HL-60 (cell line): ENCODE results near the gene ZNF155.

ENCODE experiments used
- POLR2AphosphoS5 ChIP-seq: IDR thresholded peaks from 2 replicates; pipeline ENCODE4 v1.6.1; 2012; ENCODE audit warnings: low read depth
- SPI1 ChIP-seq: IDR thresholded peaks from 2 replicates; pipeline ENCODE4 v1.6.1; 2012; ENCODE audit warnings: low read depth, mild to moderate bottlenecking, borderline replicate concordance
- TF ChIP-seq, protein P1 (sequence below): IDR thresholded peaks from one replicate; pipeline ENCODE4 v1.5.1; 2011; ENCODE audit warnings: low read length, control low read depth, inconsistent platforms; ENCODE audit not compliant: insufficient read depth
- TF ChIP-seq, protein P2 (sequence below): IDR thresholded peaks from 2 replicates; pipeline ENCODE4 v1.6.1; 2012; ENCODE audit warnings: low read depth; ENCODE audit not compliant: insufficient replicate concordance

DNA sequence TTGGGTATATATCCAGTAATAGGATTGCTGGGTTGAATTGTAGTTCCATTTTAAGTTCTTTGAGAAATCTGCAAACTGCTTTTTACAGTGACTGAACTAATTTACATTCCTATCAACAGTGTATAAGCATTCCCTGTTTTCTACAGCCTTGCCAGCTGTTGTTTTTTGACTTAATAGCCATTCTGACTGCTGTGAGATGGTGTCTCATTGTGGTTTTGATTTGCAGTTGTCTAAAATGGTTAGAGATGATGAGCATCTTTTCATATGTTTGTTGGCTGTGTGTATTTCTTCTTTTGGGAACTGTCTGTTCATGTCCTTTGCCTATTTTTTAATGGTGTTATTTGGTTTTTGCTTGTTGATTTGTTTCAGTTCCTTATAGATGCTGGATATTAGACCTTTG, 37.2 kb downstream of the ZNF155 start:
- TF ChIP-seq, protein P1, sequence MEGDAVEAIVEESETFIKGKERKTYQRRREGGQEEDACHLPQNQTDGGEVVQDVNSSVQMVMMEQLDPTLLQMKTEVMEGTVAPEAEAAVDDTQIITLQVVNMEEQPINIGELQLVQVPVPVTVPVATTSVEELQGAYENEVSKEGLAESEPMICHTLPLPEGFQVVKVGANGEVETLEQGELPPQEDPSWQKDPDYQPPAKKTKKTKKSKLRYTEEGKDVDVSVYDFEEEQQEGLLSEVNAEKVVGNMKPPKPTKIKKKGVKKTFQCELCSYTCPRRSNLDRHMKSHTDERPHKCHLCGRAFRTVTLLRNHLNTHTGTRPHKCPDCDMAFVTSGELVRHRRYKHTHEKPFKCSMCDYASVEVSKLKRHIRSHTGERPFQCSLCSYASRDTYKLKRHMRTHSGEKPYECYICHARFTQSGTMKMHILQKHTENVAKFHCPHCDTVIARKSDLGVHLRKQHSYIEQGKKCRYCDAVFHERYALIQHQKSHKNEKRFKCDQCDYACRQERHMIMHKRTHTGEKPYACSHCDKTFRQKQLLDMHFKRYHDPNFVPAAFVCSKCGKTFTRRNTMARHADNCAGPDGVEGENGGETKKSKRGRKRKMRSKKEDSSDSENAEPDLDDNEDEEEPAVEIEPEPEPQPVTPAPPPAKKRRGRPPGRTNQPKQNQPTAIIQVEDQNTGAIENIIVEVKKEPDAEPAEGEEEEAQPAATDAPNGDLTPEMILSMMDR: no peak
- TF ChIP-seq POLR2AphosphoS5 (no peak), SPI1 (no peak)
- TF ChIP-seq, protein P2, sequence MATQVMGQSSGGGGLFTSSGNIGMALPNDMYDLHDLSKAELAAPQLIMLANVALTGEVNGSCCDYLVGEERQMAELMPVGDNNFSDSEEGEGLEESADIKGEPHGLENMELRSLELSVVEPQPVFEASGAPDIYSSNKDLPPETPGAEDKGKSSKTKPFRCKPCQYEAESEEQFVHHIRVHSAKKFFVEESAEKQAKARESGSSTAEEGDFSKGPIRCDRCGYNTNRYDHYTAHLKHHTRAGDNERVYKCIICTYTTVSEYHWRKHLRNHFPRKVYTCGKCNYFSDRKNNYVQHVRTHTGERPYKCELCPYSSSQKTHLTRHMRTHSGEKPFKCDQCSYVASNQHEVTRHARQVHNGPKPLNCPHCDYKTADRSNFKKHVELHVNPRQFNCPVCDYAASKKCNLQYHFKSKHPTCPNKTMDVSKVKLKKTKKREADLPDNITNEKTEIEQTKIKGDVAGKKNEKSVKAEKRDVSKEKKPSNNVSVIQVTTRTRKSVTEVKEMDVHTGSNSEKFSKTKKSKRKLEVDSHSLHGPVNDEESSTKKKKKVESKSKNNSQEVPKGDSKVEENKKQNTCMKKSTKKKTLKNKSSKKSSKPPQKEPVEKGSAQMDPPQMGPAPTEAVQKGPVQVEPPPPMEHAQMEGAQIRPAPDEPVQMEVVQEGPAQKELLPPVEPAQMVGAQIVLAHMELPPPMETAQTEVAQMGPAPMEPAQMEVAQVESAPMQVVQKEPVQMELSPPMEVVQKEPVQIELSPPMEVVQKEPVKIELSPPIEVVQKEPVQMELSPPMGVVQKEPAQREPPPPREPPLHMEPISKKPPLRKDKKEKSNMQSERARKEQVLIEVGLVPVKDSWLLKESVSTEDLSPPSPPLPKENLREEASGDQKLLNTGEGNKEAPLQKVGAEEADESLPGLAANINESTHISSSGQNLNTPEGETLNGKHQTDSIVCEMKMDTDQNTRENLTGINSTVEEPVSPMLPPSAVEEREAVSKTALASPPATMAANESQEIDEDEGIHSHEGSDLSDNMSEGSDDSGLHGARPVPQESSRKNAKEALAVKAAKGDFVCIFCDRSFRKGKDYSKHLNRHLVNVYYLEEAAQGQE: no peak
